ENCODE results near the gene DOCK4. TPM values are rescaled to one million over a fixed set of nuclear protein-coding genes. Genes with fewer than 3 reads are reported as not detected.

The DOCK4 gene
- total and polyA plus RNA-seq, 2 of the 8 experiments (the other 6 are each of a cell fraction or from before 2014, with no cell fraction given), result 5.1 to 23.6 TPM

GRCh38 chr7:112236597-112236996 is 30.4 kb upstream of the DOCK4 start (continued):
- TF ChIP-seq SUZ12 (IDR thresholded peaks at IDR 0.05; ENCODE audit: low read length), result no peak
- TF ChIP-seq KDM4A (IDR thresholded peaks at IDR 0.05; ENCODE audit: low read depth, low read length, severe bottlenecking), result no peak

Measured in H1 (cell line).